Large intestine (tissue), 3 donors: ENCODE results near the gene TRIP12. TPM values are rescaled to one million over a fixed set of nuclear protein-coding genes. Genes with fewer than 3 reads are reported as not detected.
"Not testable (repeated sequence)": the region's sequence is repeated elsewhere in the genome, so short reads cannot be mapped to it uniquely, and the experiment has no call there.

Experiments
- DNase-seq, 2 donors: peaks; one replicate each; pipeline versions ENCODE4 v3.0.0 to v3.0.0-alpha.2; 2013
- H3K27ac ChIP-seq: one replicate; pipeline ENCODE4 v1.5.1; 2013; ENCODE audit warnings: low read length
- H3K27me3 ChIP-seq: 2 replicates; pipeline ENCODE4 v1.6.1; 2013; ENCODE audit warnings: low read length; ENCODE audit not compliant: control insufficient read depth, insufficient read depth
- H3K36me3 ChIP-seq: 2 replicates; pipeline ENCODE4 v1.6.1; 2013; ENCODE audit warnings: low read length; ENCODE audit not compliant: control insufficient read depth, insufficient read depth
- H3K4me1 ChIP-seq: one replicate; pipeline ENCODE4 v1.6.1; 2013; ENCODE audit warnings: low read length; ENCODE audit not compliant: control insufficient read depth, insufficient read depth
- H3K4me3 ChIP-seq: one replicate; pipeline ENCODE4 v1.5.1; 2013; ENCODE audit warnings: low read length
- H3K9me3 ChIP-seq: one replicate; pipeline ENCODE4 v1.6.1; 2013; ENCODE audit warnings: mild to moderate bottlenecking, low read depth, low read length, moderate library complexity; ENCODE audit not compliant: control insufficient read depth
- WGBS: methylation state at CpG from one replicate; pipeline ENCODE4 v1.1.5; 2013; ENCODE audit warnings: low lambda C conversion rate; ENCODE audit not compliant: insufficient coverage; 5-methylcytosine and 5-hydroxymethylcytosine counted together
- polyA plus RNA-seq: library from polyadenylated mRNA; unstranded; fragments of 120-200 nt; gene quantifications from one replicate; pipeline ENCODE4 v1.2.1, GENCODE V29; 2013

The TRIP12 gene
- polyA plus RNA-seq, 1 donor = 99.3 TPM

DNA sequence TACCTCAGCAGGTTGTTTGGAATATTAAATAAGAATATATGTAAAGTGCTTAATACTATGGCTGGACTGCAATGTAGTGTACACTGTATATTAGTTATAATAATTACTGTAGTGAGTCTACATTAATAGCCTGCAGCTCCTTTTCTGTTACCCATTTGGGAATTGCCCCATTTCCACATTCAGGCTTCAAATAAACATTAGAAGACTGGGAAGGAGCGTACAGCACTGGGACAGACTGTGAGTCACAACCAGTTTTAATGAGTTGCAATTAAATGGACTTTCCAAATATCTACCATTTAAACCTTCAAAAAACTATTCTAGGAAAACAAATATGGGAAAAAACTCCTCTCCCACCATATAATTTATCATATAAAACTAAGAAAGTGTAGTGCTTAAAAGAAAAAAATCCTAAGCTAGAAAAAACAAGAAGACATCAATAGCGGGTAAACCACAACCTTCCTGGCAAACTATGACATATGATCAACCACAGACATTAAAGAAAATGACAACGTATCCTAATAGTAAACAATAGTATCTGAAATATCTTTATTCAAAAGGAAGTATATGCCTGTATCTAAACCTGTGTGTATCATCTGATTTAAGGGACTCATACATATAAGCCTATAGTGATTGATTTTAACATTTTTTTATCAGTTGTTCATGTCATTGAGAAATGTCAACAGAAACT is 86.1 kb downstream of the TRIP12 start:
- no peak overlapping the region for H3K27ac ChIP-seq
- DNase-seq = no peak
- WGBS = 100% methylated on average over 1 of the region's 3 CpGs
- H3K27me3 ChIP-seq = no peaks in the 10 kb centered on the region
- no peak overlapping the region for H3K4me3 ChIP-seq
- no peaks in the 10 kb centered on the region for H3K9me3 ChIP-seq
- H3K4me1 ChIP-seq = no peaks in the 10 kb centered on the region
- H3K36me3 ChIP-seq = peaks cover 39% of the 10 kb centered on the region

DNA sequence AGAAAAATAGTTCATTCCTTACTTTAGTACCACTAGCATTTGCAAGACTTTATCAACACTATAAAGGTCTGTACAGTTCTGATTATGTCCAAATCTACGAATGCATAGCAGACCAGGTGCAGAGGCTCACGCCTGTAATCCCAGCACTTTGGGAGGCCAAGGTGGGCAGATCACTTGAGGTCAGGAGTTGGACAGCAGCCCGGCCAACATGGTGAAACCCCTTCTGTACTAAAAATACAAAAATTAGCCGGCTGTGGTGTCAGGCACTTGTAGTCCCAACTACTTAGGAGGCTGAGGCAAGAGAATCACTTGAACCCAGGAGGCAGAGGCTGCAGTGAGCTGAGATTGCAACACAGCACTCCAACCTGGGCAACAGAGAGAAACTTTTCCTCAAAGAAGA is 87.4 kb downstream of the TRIP12 start:
- H3K36me3 ChIP-seq = peaks cover 37% of the 10 kb centered on the region
- H3K4me3 ChIP-seq, H3K27ac ChIP-seq, H3K27me3 ChIP-seq, H3K9me3 ChIP-seq, H3K4me1 ChIP-seq, DNase-seq: not testable (repeated sequence)
- WGBS = no CpG with 5 or more reads among the region's 4 CpGs

GRCh38 chr2:229832510-229832898 is 89.3 kb downstream of the TRIP12 start:
- peaks cover 41% of the 10 kb centered on the region for H3K36me3 ChIP-seq
- H3K9me3 ChIP-seq = no peaks in the 10 kb centered on the region
- WGBS = no CpG with 5 or more reads among the region's 2 CpGs
- no peak overlapping the region for H3K27ac ChIP-seq
- no peaks in the 10 kb centered on the region for H3K27me3 ChIP-seq
- no peaks in the 10 kb centered on the region for H3K4me1 ChIP-seq
- no peak for DNase-seq
- H3K4me3 ChIP-seq = no peak overlapping the region

- Histone ChIP-seq H3K9me3 (no peaks in the 10 kb centered on the region), H3K27me3 (no peaks in the 10 kb centered on the region), H3K36me3 (peaks cover 44% of the 10 kb centered on the region), H3K4me1 (no peaks in the 10 kb centered on the region), H3K4me3 (no peak overlapping the region), H3K27ac (no peak overlapping the region)
- WGBS = no CpG with 5 or more reads among the region's 3 CpGs
- DNase-seq = no peak
Observed at GRCh38 chr2:229831805-229832509, 89.9 kb downstream of the TRIP12 start.

DNA sequence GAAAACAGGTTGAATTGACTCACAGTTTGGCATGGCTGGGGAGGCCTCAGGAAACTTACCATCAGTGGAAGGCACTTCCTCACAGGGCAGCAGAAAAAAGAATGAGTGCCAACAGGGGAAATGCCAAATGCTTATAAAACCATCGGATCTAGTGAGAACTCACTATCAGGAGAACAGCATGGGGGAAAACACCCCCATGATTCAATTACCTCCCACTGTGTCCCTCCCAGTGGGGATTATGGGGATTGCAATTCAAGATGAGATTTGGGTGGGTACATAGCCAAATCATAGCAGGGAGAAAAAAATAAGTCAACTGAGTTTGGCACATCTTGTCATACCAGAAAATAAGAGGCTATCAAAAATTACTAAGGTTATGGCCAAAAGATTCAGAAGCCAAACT is 96.3 kb downstream of the TRIP12 start:
- Histone ChIP-seq H3K4me3 (no peak overlapping the region), H3K27ac (no peak overlapping the region), H3K36me3 (peaks cover 49% of the 10 kb centered on the region), H3K9me3 (no peaks in the 10 kb centered on the region), H3K4me1 (no peaks in the 10 kb centered on the region), H3K27me3 (no peaks in the 10 kb centered on the region)
- WGBS = 43% methylated on average over 1 of the region's 1 CpG
- no peak for DNase-seq

DNA sequence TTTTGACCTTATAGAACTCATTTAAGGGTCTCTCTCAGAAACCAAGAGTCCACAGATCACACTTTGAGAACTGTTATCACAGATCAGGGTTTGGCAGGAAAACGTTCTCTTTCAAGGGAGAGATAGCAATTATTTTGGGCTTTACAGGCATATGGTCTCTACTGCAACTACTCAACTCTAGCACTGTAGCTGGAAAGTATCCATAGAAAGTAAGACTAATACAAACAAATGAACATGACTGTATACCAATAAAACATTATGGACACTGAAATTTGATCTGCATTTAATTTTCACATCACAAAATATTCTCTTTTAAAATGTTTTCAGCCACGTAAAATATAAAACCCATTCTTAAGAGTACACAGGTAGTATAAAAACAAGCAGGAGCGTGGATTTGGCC is 100.5 kb downstream of the TRIP12 start:
- no peak for DNase-seq
- WGBS = no CpG with 5 or more reads among the region's 3 CpGs
- H3K9me3 ChIP-seq = no peaks in the 10 kb centered on the region
- no peak overlapping the region for H3K27ac ChIP-seq
- no peaks in the 10 kb centered on the region for H3K4me1 ChIP-seq
- no peaks in the 10 kb centered on the region for H3K27me3 ChIP-seq
- H3K36me3 ChIP-seq = peaks cover 33% of the 10 kb centered on the region
- no peak overlapping the region for H3K4me3 ChIP-seq

- WGBS = 90% methylated on average over 2 of the region's 3 CpGs
- peaks cover 37% of the 10 kb centered on the region for H3K36me3 ChIP-seq
- no peak for DNase-seq
- H3K27me3 ChIP-seq = no peaks in the 10 kb centered on the region
- H3K27ac ChIP-seq = no peak overlapping the region
- no peaks in the 10 kb centered on the region for H3K9me3 ChIP-seq
- H3K4me3 ChIP-seq = no peak overlapping the region
- H3K4me1 ChIP-seq = no peaks in the 10 kb centered on the region
Observed at GRCh38 chr2:229818230-229818629, 103.6 kb downstream of the TRIP12 start.

- Histone ChIP-seq H3K27ac (no peak overlapping the region), H3K9me3 (no peaks in the 10 kb centered on the region), H3K4me3 (no peak overlapping the region), H3K4me1 (no peaks in the 10 kb centered on the region), H3K27me3 (no peaks in the 10 kb centered on the region), H3K36me3 (peaks cover 39% of the 10 kb centered on the region)
- no peak for DNase-seq
- no CpG with 5 or more reads among the region's 1 CpG for WGBS
Observed at GRCh38 chr2:229815858-229816257, 106.0 kb downstream of the TRIP12 start.

- Histone ChIP-seq H3K9me3 (no peaks in the 10 kb centered on the region), H3K27ac (no peak overlapping the region), H3K27me3 (no peaks in the 10 kb centered on the region), H3K4me1 (no peaks in the 10 kb centered on the region), H3K4me3 (no peak overlapping the region), H3K36me3 (peaks cover 42% of the 10 kb centered on the region)
- 82% methylated on average over 2 of the region's 4 CpGs for whole genome bisulfite sequencing
- DNase-seq = no peak
Observed at GRCh38 chr2:229815342-229815741, 106.5 kb downstream of the TRIP12 start.

- Histone ChIP-seq H3K9me3 (no peaks in the 10 kb centered on the region), H3K27me3 (no peaks in the 10 kb centered on the region), H3K4me1 (no peaks in the 10 kb centered on the region), H3K27ac (no peak overlapping the region), H3K36me3 (peaks cover 50% of the 10 kb centered on the region), H3K4me3 (no peak overlapping the region)
- peak in 1 of 2 donors; percentile 3 for DNase-seq
- 90% methylated on average over 3 of the region's 3 CpGs for WGBS
Observed at GRCh38 chr2:229810786-229811185, 111.0 kb downstream of the TRIP12 start.

- no peak for DNase-seq
Observed at GRCh38 chr2:229805559-229805958, 116.2 kb downstream of the TRIP12 start.

More at GRCh38 chr2:229805559-229805958, 116.2 kb downstream of the TRIP12 start:
- Histone ChIP-seq H3K27ac (no peak overlapping the region), H3K9me3 (no peaks in the 10 kb centered on the region), H3K4me1 (no peaks in the 10 kb centered on the region), H3K27me3 (no peaks in the 10 kb centered on the region), H3K36me3 (peaks cover 57% of the 10 kb centered on the region), H3K4me3 (no peak overlapping the region)
- WGBS = no CpG with 5 or more reads among the region's 6 CpGs
